Trophoblast cell (in vitro differentiated cells and primary cell): ENCODE measurements around the gene NPDC1.

ENCODE experiments used
- DNase-seq, 2 donors: peaks; one replicate each; pipeline ENCODE4 v3.0.0-alpha.2; 2016
- H2AFZ ChIP-seq: 2 replicates; pipeline ENCODE4 v1.6.1; 2013; ENCODE audit warnings: low read length, moderate library complexity, mild to moderate bottlenecking; ENCODE audit not compliant: insufficient read depth, poor library complexity
- H2AK5ac ChIP-seq: 2 replicates; pipeline ENCODE4 v1.6.1; 2013; ENCODE audit warnings: mild to moderate bottlenecking, low read length
- H2BK120ac ChIP-seq: 2 replicates; pipeline ENCODE4 v1.6.1; 2013; ENCODE audit warnings: low read length, mild to moderate bottlenecking, moderate library complexity; ENCODE audit not compliant: insufficient read depth, poor library complexity
- H2BK12ac ChIP-seq: 2 replicates; pipeline ENCODE4 v1.6.1; 2013; ENCODE audit warnings: mild to moderate bottlenecking, low read length, moderate library complexity
- H2BK5ac ChIP-seq: 2 replicates; pipeline ENCODE4 v1.6.1; 2013; ENCODE audit warnings: low read length, low read depth, moderate library complexity, mild to moderate bottlenecking; ENCODE audit not compliant: poor library complexity
- H3K14ac ChIP-seq: 2 replicates; pipeline ENCODE4 v1.6.1; 2013; ENCODE audit warnings: mild to moderate bottlenecking, low read length
- H3K18ac ChIP-seq: 2 replicates; pipeline ENCODE4 v1.6.1; 2013; ENCODE audit warnings: mild to moderate bottlenecking, low read length
- H3K23ac ChIP-seq: 2 replicates; pipeline ENCODE4 v1.6.1; 2013; ENCODE audit warnings: low read length
- H3K27ac ChIP-seq: 2 replicates; pipeline ENCODE4 v1.5.1; 2013; ENCODE audit warnings: low read depth, mild to moderate bottlenecking, inconsistent platforms, low read length, moderate library complexity
- H3K27me3 ChIP-seq: 2 replicates; pipeline ENCODE4 v1.6.1; 2013; ENCODE audit warnings: inconsistent platforms, mild to moderate bottlenecking, low read length, moderate library complexity; ENCODE audit not compliant: insufficient read depth
- H3K36me3 ChIP-seq, 2 experiments: 1 replicate in 1 of 2; 2 replicates in 1 of 2; pipeline ENCODE4 v1.6.1; 2013; ENCODE audit warnings: low read length in 2 of 2, mild to moderate bottlenecking in 2 of 2, moderate library complexity in 1 of 2; ENCODE audit not compliant: insufficient read depth in 2 of 2, control insufficient read depth in 1 of 2
- H3K4ac ChIP-seq: 2 replicates; pipeline ENCODE4 v1.6.1; 2013; ENCODE audit warnings: low read depth, mild to moderate bottlenecking, low read length, moderate library complexity
- H3K4me1 ChIP-seq, 2 experiments: 1 replicate in 1 of 2; 2 replicates in 1 of 2; pipeline ENCODE4 v1.6.1; 2013; ENCODE audit warnings: low read length in 2 of 2, mild to moderate bottlenecking in 2 of 2, moderate library complexity in 1 of 2; ENCODE audit not compliant: insufficient read depth in 2 of 2, control insufficient read depth in 1 of 2
- H3K4me2 ChIP-seq: 2 replicates; pipeline ENCODE4 v1.6.1; 2013; ENCODE audit warnings: inconsistent platforms, mild to moderate bottlenecking, low read length, moderate library complexity
- H3K4me3 ChIP-seq: 2 replicates; pipeline ENCODE4 v1.5.1; 2013; ENCODE audit warnings: mild to moderate bottlenecking, low read depth, low read length, inconsistent platforms
- H3K79me1 ChIP-seq: one replicate; pipeline ENCODE4 v1.6.1; 2013; ENCODE audit warnings: low read length
- H3K79me2 ChIP-seq: 2 replicates; pipeline ENCODE4 v1.6.1; 2013; ENCODE audit warnings: low read length, mild to moderate bottlenecking; ENCODE audit not compliant: control insufficient read depth, insufficient read depth, poor library complexity
- H3K9ac ChIP-seq: 2 replicates; pipeline ENCODE4 v1.6.1; 2013; ENCODE audit warnings: mild to moderate bottlenecking, low read length
- H3K9me3 ChIP-seq: 2 replicates; pipeline ENCODE4 v1.6.1; 2013; ENCODE audit warnings: low read depth, mild to moderate bottlenecking, control low read depth, inconsistent platforms, low read length; ENCODE audit not compliant: insufficient read depth
- H4K12ac ChIP-seq: 2 replicates; pipeline ENCODE4 v1.6.1; 2013; ENCODE audit warnings: low read depth, mild to moderate bottlenecking, low read length, moderate library complexity
- H4K8ac ChIP-seq: 2 replicates; pipeline ENCODE4 v1.6.1; 2013; ENCODE audit warnings: low read depth, mild to moderate bottlenecking, low read length, moderate library complexity
- H4K91ac ChIP-seq: one replicate; pipeline ENCODE4 v1.6.1; 2013; ENCODE audit warnings: low read depth, mild to moderate bottlenecking, low read length, moderate library complexity
- WGBS: extraction: QIAGEN DNeasy Blood & Tissue Kit; methylation state at CpG from one replicate; pipeline ENCODE4 v1.1.7; 2013; ENCODE audit warnings: missing lambda C conversion rate; ENCODE audit not compliant: insufficient read length, insufficient coverage; ENCODE audit errors: extremely low coverage; 5-methylcytosine and 5-hydroxymethylcytosine counted together

NPDC1 gene

GRCh38 chr9:137028263-137029057 lies 17.5 kb downstream of the NPDC1 start:
- H3K4me3 ChIP-seq = no peak overlapping the region
- H3K4me2 ChIP-seq = peak overlapping the region; percentile 79
- no peak overlapping the region for H4K91ac ChIP-seq
- H3K9ac ChIP-seq = peak overlapping the region; percentile 5
- no peak overlapping the region for H2AK5ac ChIP-seq
- no peak overlapping the region for H3K23ac ChIP-seq
- H3K36me3 ChIP-seq = no peaks in the 10 kb centered on the region
- H3K14ac ChIP-seq = peak overlapping the region; percentile 41
- H4K12ac ChIP-seq = no peak overlapping the region
- peaks cover 6 to 8% of the 10 kb centered on the region in 2 experiments for H3K4me1 ChIP-seq
- no peak overlapping the region for H3K18ac ChIP-seq
- peak overlapping the region; percentile 22 for H2BK120ac ChIP-seq
- H3K79me2 ChIP-seq = no peaks in the 10 kb centered on the region
- H2BK12ac ChIP-seq = no peak overlapping the region
- peak overlapping the region; percentile 31 for H4K8ac ChIP-seq
- H3K9me3 ChIP-seq = peaks cover 5% of the 10 kb centered on the region
- WGBS = no CpG with 5 or more reads among the region's 98 CpGs
- H3K27ac ChIP-seq = no peak overlapping the region
- H2AFZ ChIP-seq = peak overlapping the region; percentile 40
- H3K27me3 ChIP-seq = peaks cover 9% of the 10 kb centered on the region
- H2BK5ac ChIP-seq = no peak overlapping the region
- H3K79me1 ChIP-seq = no peaks in the 10 kb centered on the region
- DNase-seq = peak; percentile 19 to 70
- H3K4ac ChIP-seq = no peak overlapping the region

GRCh38 chr9:137027369-137028262 lies 18.4 kb downstream of the NPDC1 start, which contains the start of gene ABCA2:
TSS of gene ABCA2 (minus strand) at chr9:137028237. CDS start at chr9:137028140, 97 bp downstream.
- Histone ChIP-seq H3K27ac (no peak within 1 kb of the TSS), H2BK5ac (no peak within 1 kb of the TSS), H3K9ac (peak within 1 kb of the TSS; percentile 5), H3K79me1 (no peaks in the 10 kb centered on the region), H2AK5ac (no peak within 1 kb of the TSS), H3K14ac (peak within 1 kb of the TSS; percentile 41), H3K4me3 (peak within 1 kb of the TSS; percentile 62), H3K36me3 (no peaks in the 10 kb centered on the region), H3K18ac (peak within 1 kb of the TSS; percentile 15), H3K23ac (no peak within 1 kb of the TSS), H3K4me1 (peaks cover 6 to 8% of the 10 kb centered on the region in 2 experiments), H3K4me2 (peak within 1 kb of the TSS; percentile 79), H4K91ac (no peak within 1 kb of the TSS), H3K79me2 (no peaks in the 10 kb centered on the region), H2BK120ac (peak within 1 kb of the TSS; percentile 22), H3K27me3 (peaks cover 9% of the 10 kb centered on the region), H3K4ac (no peak within 1 kb of the TSS), H2BK12ac (no peak within 1 kb of the TSS), H3K9me3 (peaks cover 5% of the 10 kb centered on the region), H2AFZ (peak within 1 kb of the TSS; percentile 40), H4K8ac (peak within 1 kb of the TSS; percentile 31), H4K12ac (peak within 1 kb of the TSS; percentile 12)
- peak in 1 of 2 donors; percentile 37 for DNase-seq
- WGBS = no CpG with 5 or more reads among the region's 95 CpGs

GRCh38 chr9:137026828-137027227 lies 19.1 kb downstream of the NPDC1 start:
- Histone ChIP-seq H3K9me3 (peaks cover 5% of the 10 kb centered on the region), H3K4me3 (no peak overlapping the region), H3K4me2 (no peak overlapping the region), H3K18ac (no peak overlapping the region), H3K27ac (no peak overlapping the region), H4K91ac (no peak overlapping the region), H2AFZ (no peak overlapping the region), H3K23ac (no peak overlapping the region), H4K12ac (no peak overlapping the region), H3K14ac (no peak overlapping the region), H3K9ac (no peak overlapping the region), H2AK5ac (no peak overlapping the region), H3K79me2 (no peaks in the 10 kb centered on the region), H3K79me1 (no peaks in the 10 kb centered on the region), H3K4ac (no peak overlapping the region), H3K4me1 (peaks cover 6 to 8% of the 10 kb centered on the region in 2 experiments), H2BK12ac (no peak overlapping the region), H3K27me3 (peaks cover 9% of the 10 kb centered on the region), H4K8ac (no peak overlapping the region), H3K36me3 (no peaks in the 10 kb centered on the region), H2BK5ac (no peak overlapping the region), H2BK120ac (no peak overlapping the region)
- no peak for DNase-seq
- WGBS = no CpG with 5 or more reads among the region's 4 CpGs

- H4K12ac ChIP-seq = no peak overlapping the region
- H2BK5ac ChIP-seq = no peak overlapping the region
- no peak overlapping the region for H4K91ac ChIP-seq
- no peak overlapping the region for H2AK5ac ChIP-seq
- no peak overlapping the region for H3K23ac ChIP-seq
- no peak for DNase-seq
- no peak overlapping the region for H3K18ac ChIP-seq
- WGBS = no CpG with 5 or more reads among the region's 2 CpGs
- no peak overlapping the region for H3K14ac ChIP-seq
- H2BK120ac ChIP-seq = no peak overlapping the region
- no peak overlapping the region for H4K8ac ChIP-seq
- no peaks in the 10 kb centered on the region for H3K79me1 ChIP-seq
- no peak overlapping the region for H3K4ac ChIP-seq
- H3K79me2 ChIP-seq = no peaks in the 10 kb centered on the region
- H3K27me3 ChIP-seq = peaks cover 9% of the 10 kb centered on the region
- no peak overlapping the region for H3K4me2 ChIP-seq
- peaks cover 5% of the 10 kb centered on the region for H3K9me3 ChIP-seq
- H3K36me3 ChIP-seq = no peaks in the 10 kb centered on the region
- no peak overlapping the region for H2BK12ac ChIP-seq
- H3K4me3 ChIP-seq = no peak overlapping the region
- H3K27ac ChIP-seq = no peak overlapping the region
- H3K4me1 ChIP-seq = peaks cover 6 to 8% of the 10 kb centered on the region in 2 experiments
- H3K9ac ChIP-seq = no peak overlapping the region
- no peak overlapping the region for H2AFZ ChIP-seq
Measured at GRCh38 chr9:137026384-137026783, 19.6 kb downstream of the NPDC1 start.
